ENCODE measurements around the gene FICD.

The FICD gene

GRCh38 chr12:108567406-108568337 is 52.6 kb downstream of the FICD start:
- FAIRE-seq = no peak

DNA sequence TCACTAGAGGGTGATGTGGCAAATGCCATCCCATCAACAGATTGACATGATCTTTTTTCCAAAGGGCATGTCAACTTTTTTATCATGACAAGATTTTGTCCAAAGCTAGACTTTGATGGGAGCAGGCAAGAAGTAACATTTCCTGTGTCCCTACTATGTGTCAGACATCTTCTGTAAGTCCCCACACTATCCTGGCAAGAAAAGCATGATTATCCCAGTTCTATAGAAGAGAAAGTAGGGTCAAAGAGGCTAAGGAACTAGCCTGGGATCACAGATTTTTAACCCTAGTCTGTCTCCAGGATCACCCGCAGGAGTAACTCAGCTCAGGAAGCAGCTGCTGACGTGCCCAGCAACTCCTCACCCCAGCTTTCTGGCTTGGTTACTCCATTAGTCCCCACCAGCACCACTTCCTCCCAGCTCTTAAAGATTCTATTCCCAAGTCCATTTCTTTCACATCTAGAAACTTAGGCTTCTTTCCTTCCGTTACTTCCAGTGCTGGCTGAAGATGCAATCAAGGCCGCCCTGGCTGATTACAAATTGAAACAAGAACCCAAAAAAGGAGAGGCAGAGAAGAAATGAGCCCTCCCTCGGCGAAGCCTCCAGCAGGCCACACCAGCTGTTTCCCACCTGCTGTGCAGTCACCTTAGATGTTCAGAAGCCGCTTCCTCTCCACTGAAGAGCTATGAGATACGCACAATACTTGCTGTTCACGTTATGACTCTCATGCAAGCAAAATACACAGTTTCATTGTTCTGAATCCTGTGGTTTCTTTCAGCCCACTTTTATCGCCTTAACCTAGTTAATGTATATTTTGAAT is 53.5 kb downstream of the FICD start:
- no peak for FAIRE-seq

Data from colon (tissue), 2 donors.